OCI-LY3 (cell line): Measurements from ENCODE around the gene ATP8B1.
"Not testable (repeated sequence)": the region's sequence is repeated elsewhere in the genome, so short reads cannot be mapped to it uniquely, and the experiment has no call there.

Experiments
- H2AFZ ChIP-seq: fragments of 200-600, 300-600 bp; shearing (Covaris generic); 2 replicates; pipeline ENCODE4 v1.6.0; 2014; ENCODE audit warnings: antibody characterized with exemption, low read depth, low read length
- H3K27ac ChIP-seq: fragments of 200-600, 300-600 bp; sonication (generic); 2 replicates; pipeline ENCODE4 v1.5.1; 2014; ENCODE audit warnings: mild to moderate bottlenecking, low read length, moderate library complexity, mixed read lengths
- H3K27me3 ChIP-seq: fragments of 200-600, 300-600 bp; sonication (generic); 2 replicates; pipeline ENCODE4 v1.6.1; 2014; ENCODE audit warnings: low read depth, low read length, mixed read lengths
- H3K36me3 ChIP-seq: fragments of 200-600, 300-600 bp; sonication (generic); replicated peaks from 2 replicates; pipeline ENCODE3; 2014; ENCODE audit warnings: low read depth, low read length, mixed read lengths
- H3K4me1 ChIP-seq: fragments of 300-600, 200-600 bp; sonication (generic); 2 replicates; pipeline ENCODE4 v1.6.1; 2014; ENCODE audit warnings: low read length, mixed read lengths
- H3K4me2 ChIP-seq: fragments of 200-600, 300-600 bp; sonication (generic); 2 replicates; pipeline ENCODE4 v1.6.1; 2014; ENCODE audit warnings: low read length, mixed read lengths
- H3K4me3 ChIP-seq: fragments of 300-600, 200-600 bp; sonication (generic); 2 replicates; pipeline ENCODE4 v1.5.1; 2014; ENCODE audit warnings: antibody characterized with exemption, mild to moderate bottlenecking, low read length, moderate library complexity
- H3K79me2 ChIP-seq: fragments of 300-600, 200-600 bp; shearing (Covaris generic); 2 replicates; pipeline ENCODE4 v1.6.1; 2014; ENCODE audit warnings: mild to moderate bottlenecking, low read length, mixed read lengths
- H3K9ac ChIP-seq: fragments of 300-600, 200-600 bp; shearing (Covaris generic); 2 replicates; pipeline ENCODE4 v1.6.0; 2014; ENCODE audit warnings: mild to moderate bottlenecking, low read length, moderate library complexity
- H3K9me3 ChIP-seq: fragments of 200-600, 300-600 bp; shearing (Covaris generic); 2 replicates; pipeline ENCODE4 v1.6.1; 2014; ENCODE audit warnings: low read length, mixed read lengths; ENCODE audit not compliant: insufficient read depth
- H4K20me1 ChIP-seq: fragments of 200-600, 300-600 bp; sonication (generic); 2 replicates; pipeline ENCODE4 v1.6.1; 2016; ENCODE audit warnings: low read length, mixed read lengths; ENCODE audit not compliant: insufficient read depth
- EZH2phosphoT487 ChIP-seq: fragments of 200-600 bp; shearing (Covaris generic); IDR thresholded peaks from 2 replicates; pipeline ENCODE4 v1.6.1; 2018; ENCODE audit warnings: antibody characterized with exemption, mixed run types, low read depth
- TF ChIP-seq, protein P1 (sequence below): fragments of 200-600, 300-600 bp; sonication (generic); IDR thresholded peaks from 2 replicates; pipeline ENCODE4 v1.5.1; 2014; ENCODE audit warnings: antibody characterized with exemption, low read length, low read depth

The ATP8B1 gene

GRCh38 chr18:57730146-57730545, 73.0 kb downstream of the ATP8B1 start:
- H3K79me2 ChIP-seq = no peaks in the 10 kb centered on the region
- peaks cover 3% of the 10 kb centered on the region; the same call in 1 of the 2 replicates for H3K27me3 ChIP-seq
- H3K36me3 ChIP-seq = no peaks in the 10 kb centered on the region
- H4K20me1 ChIP-seq = no peaks in the 10 kb centered on the region
- H3K4me1 ChIP-seq = peaks cover 6% of the 10 kb centered on the region
- H3K4me2 ChIP-seq = no peak overlapping the region
- no peaks in the 10 kb centered on the region for H3K9me3 ChIP-seq
- no peak overlapping the region for H3K4me3 ChIP-seq
- no peak for TF ChIP-seq EZH2phosphoT487
- TF ChIP-seq, protein P1, sequence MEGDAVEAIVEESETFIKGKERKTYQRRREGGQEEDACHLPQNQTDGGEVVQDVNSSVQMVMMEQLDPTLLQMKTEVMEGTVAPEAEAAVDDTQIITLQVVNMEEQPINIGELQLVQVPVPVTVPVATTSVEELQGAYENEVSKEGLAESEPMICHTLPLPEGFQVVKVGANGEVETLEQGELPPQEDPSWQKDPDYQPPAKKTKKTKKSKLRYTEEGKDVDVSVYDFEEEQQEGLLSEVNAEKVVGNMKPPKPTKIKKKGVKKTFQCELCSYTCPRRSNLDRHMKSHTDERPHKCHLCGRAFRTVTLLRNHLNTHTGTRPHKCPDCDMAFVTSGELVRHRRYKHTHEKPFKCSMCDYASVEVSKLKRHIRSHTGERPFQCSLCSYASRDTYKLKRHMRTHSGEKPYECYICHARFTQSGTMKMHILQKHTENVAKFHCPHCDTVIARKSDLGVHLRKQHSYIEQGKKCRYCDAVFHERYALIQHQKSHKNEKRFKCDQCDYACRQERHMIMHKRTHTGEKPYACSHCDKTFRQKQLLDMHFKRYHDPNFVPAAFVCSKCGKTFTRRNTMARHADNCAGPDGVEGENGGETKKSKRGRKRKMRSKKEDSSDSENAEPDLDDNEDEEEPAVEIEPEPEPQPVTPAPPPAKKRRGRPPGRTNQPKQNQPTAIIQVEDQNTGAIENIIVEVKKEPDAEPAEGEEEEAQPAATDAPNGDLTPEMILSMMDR = no peak
- H3K9ac ChIP-seq = no peak overlapping the region
- no peak overlapping the region for H2AFZ ChIP-seq
- H3K27ac ChIP-seq = no peak overlapping the region

- Histone ChIP-seq H3K27ac (no peak overlapping the region), H4K20me1 (no peaks in the 10 kb centered on the region)
Observed at GRCh38 chr18:57728941-57729511, 74.1 kb downstream of the ATP8B1 start.

DNA sequence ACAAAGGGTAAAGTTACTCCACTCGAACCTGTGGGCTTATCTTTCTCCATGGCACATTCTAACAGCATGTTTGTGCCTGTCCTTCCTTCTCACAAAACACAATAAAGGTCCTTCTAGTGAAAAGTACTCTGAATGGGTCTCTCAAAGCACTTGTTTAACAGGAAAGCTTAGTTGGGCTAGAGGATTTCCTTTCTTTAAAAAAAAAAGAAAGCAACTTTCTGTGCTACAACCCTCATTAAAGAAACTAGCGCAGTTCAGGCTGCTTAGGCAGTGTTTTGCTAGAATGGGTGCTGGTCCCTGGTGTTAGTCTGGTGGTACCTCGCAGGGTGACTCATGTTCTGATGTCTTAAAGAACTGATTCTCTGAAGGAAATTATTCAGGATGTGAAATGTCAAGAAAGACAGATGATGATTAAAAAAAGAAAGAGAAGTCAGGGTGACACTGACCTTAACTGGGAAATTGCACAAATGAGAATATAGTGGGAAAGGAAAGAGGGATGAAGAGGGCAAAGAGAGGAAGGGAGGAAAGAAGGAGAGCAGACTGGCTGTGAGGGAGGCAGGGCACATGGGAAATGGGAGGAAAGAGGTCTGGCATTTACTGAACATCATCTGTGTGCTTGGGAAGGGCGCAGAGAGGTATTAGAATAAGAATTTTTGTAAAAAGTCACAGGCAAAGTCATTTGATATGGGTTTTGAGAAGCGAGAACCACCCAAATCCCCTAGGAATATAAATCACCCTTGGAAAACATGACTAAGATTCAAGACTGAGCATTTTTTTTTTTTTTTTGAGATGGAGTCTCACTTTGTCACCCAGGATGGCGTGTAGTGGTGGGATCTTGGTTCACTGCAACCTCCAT, 74.9 kb downstream of the ATP8B1 start:
- H2AFZ ChIP-seq = no peak overlapping the region
- no peak for TF ChIP-seq EZH2phosphoT487
- TF ChIP-seq, protein P1 = no peak
- H3K9ac ChIP-seq = no peak overlapping the region
- H3K36me3 ChIP-seq = no peaks in the 10 kb centered on the region
- H3K9me3 ChIP-seq = no peaks in the 10 kb centered on the region
- H3K4me3 ChIP-seq = no peak overlapping the region
- H3K27ac ChIP-seq = no peak overlapping the region
- peaks cover 3% of the 10 kb centered on the region; the same call in 1 of the 2 replicates for H3K27me3 ChIP-seq
- H4K20me1 ChIP-seq = no peaks in the 10 kb centered on the region
- H3K4me1 ChIP-seq = peaks cover 6% of the 10 kb centered on the region
- no peak overlapping the region for H3K4me2 ChIP-seq
- H3K79me2 ChIP-seq = no peaks in the 10 kb centered on the region

More at GRCh38 chr18:57728941-57729511, 74.1 kb downstream of the ATP8B1 start:
- no peak overlapping the region for H3K9ac ChIP-seq
- H3K36me3 ChIP-seq = no peaks in the 10 kb centered on the region
- H2AFZ ChIP-seq = no peak overlapping the region
- H3K4me1 ChIP-seq = peaks cover 6% of the 10 kb centered on the region
- H3K79me2 ChIP-seq = no peaks in the 10 kb centered on the region
- no peak overlapping the region for H3K4me2 ChIP-seq
- no peaks in the 10 kb centered on the region for H3K9me3 ChIP-seq
- no peak overlapping the region for H3K4me3 ChIP-seq
- no peak for TF ChIP-seq EZH2phosphoT487
- TF ChIP-seq, protein P1 = no peak
- peaks cover 3% of the 10 kb centered on the region; the same call in 1 of the 2 replicates for H3K27me3 ChIP-seq

GRCh38 chr18:57719211-57719935, 83.7 kb downstream of the ATP8B1 start:
- not testable (repeated sequence) for H3K79me2 ChIP-seq, H3K36me3 ChIP-seq, H3K4me1 ChIP-seq, H3K4me3 ChIP-seq, H3K27ac ChIP-seq, H3K4me2 ChIP-seq, H3K9me3 ChIP-seq, H3K27me3 ChIP-seq, H4K20me1 ChIP-seq, H3K9ac ChIP-seq, H2AFZ ChIP-seq
